DOHH2 (cell line): Measurements from ENCODE around the gene DNAH11.
"Not testable (repeated sequence)": the region's sequence is repeated elsewhere in the genome, so short reads cannot be mapped to it uniquely, and the experiment has no call there.

Source experiments
- H3F3A ChIP-seq: fragments of 200-600 bp; sonication (generic), shearing (Covaris generic); 2 replicates; pipeline ENCODE4 v1.6.0; 2016; ENCODE audit warnings: antibody characterized with exemption, mild to moderate bottlenecking; ENCODE audit not compliant: control insufficient read depth, insufficient read depth
- H3K27ac ChIP-seq: fragments of 200-600 bp; sonication (generic); 2 replicates; pipeline ENCODE4 v1.5.1; 2014; ENCODE audit warnings: low read depth, mild to moderate bottlenecking, low read length, moderate library complexity
- H3K27me3 ChIP-seq: fragments of 200-600 bp; sonication (generic); 2 replicates; pipeline ENCODE4 v1.6.1; 2014; ENCODE audit warnings: mild to moderate bottlenecking, low read length, mixed read lengths; ENCODE audit not compliant: control insufficient read depth
- H3K36me3 ChIP-seq: fragments of 200-600 bp; sonication (generic); 2 replicates; pipeline ENCODE4 v1.6.1; 2014; ENCODE audit warnings: mild to moderate bottlenecking, low read length, moderate library complexity, mixed read lengths; ENCODE audit not compliant: control insufficient read depth
- H3K4me1 ChIP-seq: fragments of 200-600 bp; sonication (generic); 2 replicates; pipeline ENCODE4 v1.6.1; 2014; ENCODE audit warnings: mild to moderate bottlenecking, low read length, mixed read lengths; ENCODE audit not compliant: control insufficient read depth
- H3K4me2 ChIP-seq: fragments of 200-600 bp; sonication (generic); 2 replicates; pipeline ENCODE4 v1.6.0; 2014; ENCODE audit warnings: mild to moderate bottlenecking, low read length, moderate library complexity
- H3K4me3 ChIP-seq: fragments of 200-600 bp; sonication (generic); 2 replicates; pipeline ENCODE4 v1.5.1; 2014; ENCODE audit warnings: mild to moderate bottlenecking, low read length, mixed read lengths
- H3K79me2 ChIP-seq: fragments of 200-600 bp; sonication (generic); 2 replicates; pipeline ENCODE4 v1.6.1; 2014; ENCODE audit warnings: mild to moderate bottlenecking, low read length, mixed read lengths; ENCODE audit not compliant: control insufficient read depth
- H3K9me2 ChIP-seq: fragments of 200-600 bp; sonication (generic); replicated peaks from 2 replicates; pipeline ENCODE4 v1.6.1; 2014; ENCODE audit warnings: mild to moderate bottlenecking, low read length, mixed read lengths; ENCODE audit not compliant: control insufficient read depth
- H3K9me3 ChIP-seq: fragments of 200-600 bp; sonication (generic); 2 replicates; pipeline ENCODE4 v1.6.1; 2014; ENCODE audit warnings: antibody characterized with exemption, low read length, mixed read lengths; ENCODE audit not compliant: control insufficient read depth, insufficient read depth
- H4K20me1 ChIP-seq: fragments of 200-600 bp; sonication (generic); 2 replicates; pipeline ENCODE4 v1.6.0; 2014; ENCODE audit warnings: low read depth, mild to moderate bottlenecking, antibody characterized with exemption, low read length, moderate library complexity; ENCODE audit not compliant: control insufficient read depth, insufficient read depth
- EZH2phosphoT487 ChIP-seq: fragments of 200-600 bp; sonication (generic); IDR thresholded peaks from 2 replicates; pipeline ENCODE4 v1.6.1; 2017; ENCODE audit warnings: borderline replicate concordance, mild to moderate bottlenecking, antibody characterized with exemption, low read length, moderate library complexity, mixed read lengths
- TF ChIP-seq, protein P1 (sequence below): fragments of 200-600 bp; sonication (generic); IDR thresholded peaks from one replicate; pipeline ENCODE4 v1.5.1; 2014; ENCODE audit warnings: antibody characterized with exemption, mild to moderate bottlenecking, low read depth, low read length; ENCODE audit not compliant: poor library complexity, severe bottlenecking

DNAH11 gene

DNA sequence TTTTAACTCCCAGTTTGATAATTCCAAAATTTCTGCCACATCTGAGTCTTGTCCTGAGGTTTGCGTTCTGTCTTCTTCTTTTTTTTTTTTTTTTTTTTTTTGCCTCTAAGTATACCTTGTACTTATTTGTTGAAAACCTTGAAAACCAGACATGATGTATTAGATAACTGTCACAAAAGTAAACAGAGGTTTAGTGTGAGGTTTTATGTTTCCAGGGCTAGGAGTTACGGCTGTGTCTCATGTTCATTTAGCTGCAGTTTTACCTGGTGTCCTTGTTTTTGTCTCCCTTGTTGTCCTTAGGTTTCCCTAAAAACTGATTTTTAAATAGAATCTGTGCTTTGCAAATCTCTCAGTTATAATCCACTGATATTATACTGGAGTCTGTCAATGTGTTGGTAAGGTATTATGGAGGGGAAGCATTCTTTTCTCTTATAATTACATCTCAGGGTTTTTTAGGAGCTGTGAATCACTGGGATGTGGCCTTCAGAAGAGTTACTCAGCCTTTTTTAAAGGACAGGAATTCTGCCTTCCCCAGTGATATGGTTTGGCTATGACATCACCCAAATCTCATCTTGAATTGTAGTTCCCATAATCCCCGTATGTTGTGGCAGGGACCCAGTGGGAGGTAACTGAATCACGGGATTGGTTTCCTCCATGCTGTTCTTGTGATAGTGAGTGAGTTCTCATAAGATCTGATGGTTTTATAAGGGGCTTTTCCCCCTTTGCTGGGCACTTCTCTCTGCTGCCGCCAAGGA is 307.9 kb downstream of the DNAH11 start:
- H3K36me3 ChIP-seq = no peaks in the 10 kb centered on the region

DNA sequence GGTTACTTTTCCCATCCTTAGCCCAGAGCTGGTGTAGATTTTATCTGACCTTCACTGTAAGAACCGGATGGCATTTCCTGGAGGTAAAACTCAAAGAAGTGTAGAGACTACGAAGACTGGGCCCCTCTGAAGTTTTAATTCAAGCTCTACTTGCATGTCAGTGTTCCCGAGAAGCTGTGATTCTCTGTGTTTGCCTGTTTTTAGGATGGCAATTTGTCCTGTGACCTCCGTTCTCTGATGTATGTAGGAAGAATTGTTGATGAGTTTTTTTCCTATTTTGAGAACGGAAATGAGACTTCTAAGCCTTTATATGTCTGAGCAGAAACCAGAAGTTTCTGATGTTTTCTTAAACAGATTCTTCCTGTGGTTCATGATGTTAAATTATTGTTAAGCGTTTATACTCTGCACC is 308.7 kb downstream of the DNAH11 start:
- H3K27me3 ChIP-seq = peaks cover 10% of the 10 kb centered on the region
- H3K9me3 ChIP-seq = no peaks in the 10 kb centered on the region
- no peaks in the 10 kb centered on the region for H3K36me3 ChIP-seq
- H3K4me3 ChIP-seq = no peak overlapping the region
- H3F3A ChIP-seq = no peaks in the 10 kb centered on the region
- H3K4me2 ChIP-seq = no peak overlapping the region
- no peak overlapping the region for H3K27ac ChIP-seq
- TF ChIP-seq, protein P1, sequence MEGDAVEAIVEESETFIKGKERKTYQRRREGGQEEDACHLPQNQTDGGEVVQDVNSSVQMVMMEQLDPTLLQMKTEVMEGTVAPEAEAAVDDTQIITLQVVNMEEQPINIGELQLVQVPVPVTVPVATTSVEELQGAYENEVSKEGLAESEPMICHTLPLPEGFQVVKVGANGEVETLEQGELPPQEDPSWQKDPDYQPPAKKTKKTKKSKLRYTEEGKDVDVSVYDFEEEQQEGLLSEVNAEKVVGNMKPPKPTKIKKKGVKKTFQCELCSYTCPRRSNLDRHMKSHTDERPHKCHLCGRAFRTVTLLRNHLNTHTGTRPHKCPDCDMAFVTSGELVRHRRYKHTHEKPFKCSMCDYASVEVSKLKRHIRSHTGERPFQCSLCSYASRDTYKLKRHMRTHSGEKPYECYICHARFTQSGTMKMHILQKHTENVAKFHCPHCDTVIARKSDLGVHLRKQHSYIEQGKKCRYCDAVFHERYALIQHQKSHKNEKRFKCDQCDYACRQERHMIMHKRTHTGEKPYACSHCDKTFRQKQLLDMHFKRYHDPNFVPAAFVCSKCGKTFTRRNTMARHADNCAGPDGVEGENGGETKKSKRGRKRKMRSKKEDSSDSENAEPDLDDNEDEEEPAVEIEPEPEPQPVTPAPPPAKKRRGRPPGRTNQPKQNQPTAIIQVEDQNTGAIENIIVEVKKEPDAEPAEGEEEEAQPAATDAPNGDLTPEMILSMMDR = no peak
- no peak for TF ChIP-seq EZH2phosphoT487
- no peaks in the 10 kb centered on the region for H4K20me1 ChIP-seq
- no peaks in the 10 kb centered on the region for H3K4me1 ChIP-seq
- H3K9me2 ChIP-seq = no peaks in the 10 kb centered on the region
- H3K79me2 ChIP-seq = no peaks in the 10 kb centered on the region

More for the DNA sequence above, 307.9 kb downstream of the DNAH11 start:
- Histone ChIP-seq H3K9me2 (no peaks in the 10 kb centered on the region), H3K79me2 (no peaks in the 10 kb centered on the region), H3K4me3 (no peak overlapping the region), H3K27me3 (peaks cover 13% of the 10 kb centered on the region), H3K27ac (no peak overlapping the region), H3F3A (no peaks in the 10 kb centered on the region), H3K9me3 (no peaks in the 10 kb centered on the region), H3K4me1 (no peaks in the 10 kb centered on the region), H4K20me1 (no peaks in the 10 kb centered on the region), H3K4me2 (no peak overlapping the region)
- no peak for TF ChIP-seq EZH2phosphoT487
- TF ChIP-seq, protein P1 = no peak

DNA sequence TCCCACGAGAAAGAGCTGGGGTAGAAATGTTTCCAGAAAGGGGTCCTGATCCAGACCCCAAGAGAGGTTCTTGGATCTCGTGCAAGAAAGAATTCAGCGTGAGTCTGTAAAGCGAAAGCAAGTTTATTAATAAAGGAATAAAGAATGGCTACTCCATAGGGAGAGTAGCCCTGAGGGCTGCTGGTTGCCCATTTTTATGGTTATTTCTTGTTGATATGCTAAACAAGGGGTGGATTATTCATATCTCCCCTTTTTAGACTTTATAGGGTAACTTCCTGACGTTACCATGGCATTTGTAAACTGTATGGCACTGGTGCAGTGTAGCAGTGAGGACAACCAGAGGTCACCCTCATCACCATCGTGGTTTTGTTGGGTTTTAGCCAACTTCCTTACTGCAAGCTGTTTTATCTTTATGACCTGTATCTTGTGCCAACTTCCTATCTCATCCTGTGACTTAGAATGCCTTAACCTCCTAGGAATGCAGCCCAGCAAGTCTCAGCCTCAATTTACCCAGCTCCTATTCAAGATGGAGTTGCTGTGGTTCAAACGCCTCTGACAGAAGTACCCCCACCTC is 322.9 kb downstream of the DNAH11 start:
- not testable (repeated sequence) for H3K27me3 ChIP-seq, H3K36me3 ChIP-seq, H3K9me3 ChIP-seq, H3K9me2 ChIP-seq, H3K4me2 ChIP-seq, H4K20me1 ChIP-seq, H3K4me1 ChIP-seq, H3F3A ChIP-seq, H3K27ac ChIP-seq, H3K4me3 ChIP-seq, H3K79me2 ChIP-seq

DNA sequence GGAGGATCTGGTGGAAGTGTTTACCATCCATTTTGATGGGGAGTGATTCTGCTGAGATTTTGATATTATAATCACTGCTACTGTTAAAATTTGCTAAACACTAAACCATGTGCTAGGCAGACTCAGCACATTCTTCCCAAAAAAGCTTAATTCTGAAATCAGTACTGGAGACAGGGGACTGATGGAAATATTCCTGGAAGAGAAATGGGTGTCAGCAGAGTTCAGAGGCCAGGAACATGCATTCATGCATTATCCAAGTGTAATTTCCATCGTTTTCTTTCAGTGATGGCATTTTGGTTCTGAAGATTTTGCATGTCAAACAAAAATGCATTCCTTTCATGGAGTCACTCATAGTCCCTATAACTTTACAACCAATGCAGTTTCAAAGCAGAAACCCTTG is 323.9 kb downstream of the DNAH11 start:
- H3K4me1 ChIP-seq = no peaks in the 10 kb centered on the region
- no peaks in the 10 kb centered on the region for H3K9me2 ChIP-seq
- no peak overlapping the region for H3K27ac ChIP-seq
- H3K4me3 ChIP-seq = no peak overlapping the region
- H3K9me3 ChIP-seq = no peaks in the 10 kb centered on the region
- no peak overlapping the region for H3K4me2 ChIP-seq
- no peaks in the 10 kb centered on the region for H3K79me2 ChIP-seq
- no peak for TF ChIP-seq EZH2phosphoT487
- TF ChIP-seq, protein P1 = no peak
- no peaks in the 10 kb centered on the region for H3K36me3 ChIP-seq
- H3K27me3 ChIP-seq = peaks cover 9% of the 10 kb centered on the region; the same call in 1 of the 2 replicates
- H4K20me1 ChIP-seq = no peaks in the 10 kb centered on the region
- H3F3A ChIP-seq = no peaks in the 10 kb centered on the region
